ENCODE measurements around the gene ACSM4. TPM values are rescaled to one million over a fixed set of nuclear protein-coding genes. Genes with fewer than 3 reads are reported as not detected.

Gene ACSM4
- total and polyA plus RNA-seq, 2 of the 13 experiments (the other 11 are each of a cell fraction or from before 2014, with no cell fraction given) = not detected

GRCh38 chr12:7362734-7363133 is 58.9 kb downstream of the ACSM4 start:
- no peak for FAIRE-seq
- WGBS (ENCODE audit: low lambda C conversion rate) = 59% methylated on average over 3 of the region's 3 CpGs
- no peaks in the 10 kb centered on the region for H3K79me2 ChIP-seq (ENCODE audit: insufficient read depth, low read length)
- H3K4me3 ChIP-seq (replicated peaks in 1 of 3; ENCODE audit: insufficient read depth in 1 of 3, low read depth in 2 of 3, low read length in 3 of 3) = no peak overlapping the region
- no TSS peak for BruUV-seq (replicated peaks)
- ChIA-PET POLR2A (no interaction called here), CTCF (ENCODE audit: low intra/inter-chr PET ratio, low total read pairs) (no interaction called here)
- H3K27me3 ChIP-seq (ENCODE audit: control insufficient read depth in 1 of 2, insufficient read depth in 2 of 2, low read length in 2 of 2) = no peaks in the 10 kb centered on the region
- in situ Hi-C loops (cut with HindIII; ENCODE audit: extremely low pct_ligation_motif_present, low pct_unique_long_range_greater_than_20kb) (no loop called here), intact Hi-C loops (cut with micrococcal nuclease; ENCODE audit: unreplicated experiment) (no loop called here)
- no peak overlapping the region for H2AFZ ChIP-seq (ENCODE audit: low read length)
- no peak overlapping the region for H3K27ac ChIP-seq (ENCODE audit: extremely low read length, insufficient read depth, low read length)
- DNase-seq (ENCODE audit: low spot score) = no peak
- ATAC-seq = no peak
- no peaks in the 10 kb centered on the region for H3K9me3 ChIP-seq (ENCODE audit: low read length)
- H3K4me2 ChIP-seq (ENCODE audit: low read depth, low read length) = no peak overlapping the region
- TF ChIP-seq MTERF4 (CRISPR knock-in tag; IDR thresholded peaks at IDR 0.05) (no peak), ZNF629 (CRISPR knock-in tag; conservative IDR thresholded peaks at IDR 0.05) (no peak), ASH2L (IDR thresholded peaks at IDR 0.05; ENCODE audit: insufficient read length, low read depth, low read length) (no peak), FUBP1 (CRISPR knock-in tag; IDR thresholded peaks at IDR 0.05; ENCODE audit: borderline replicate concordance) (no peak), ZMYM3 (CRISPR knock-in tag; IDR thresholded peaks at IDR 0.05) (no peak), ZFY (CRISPR knock-in tag; IDR thresholded peaks at IDR 0.05) (no peak), ZBTB46 (CRISPR knock-in tag; IDR thresholded peaks at IDR 0.05; ENCODE audit: borderline replicate concordance) (no peak), ATF2 (CRISPR knock-in tag; IDR thresholded peaks at IDR 0.05) (no peak), SMARCE1 (IDR thresholded peaks at IDR 0.05; ENCODE audit: borderline replicate concordance) (no peak), GPN1 (CRISPR knock-in tag; IDR thresholded peaks at IDR 0.05; ENCODE audit: borderline replicate concordance) (no peak), STAT6 (CRISPR knock-in tag; IDR thresholded peaks at IDR 0.05; ENCODE audit: borderline replicate concordance) (no peak), ZNF350 (CRISPR knock-in tag; IDR thresholded peaks at IDR 0.05; ENCODE audit: borderline replicate concordance, low read depth) (no peak), RORA (CRISPR knock-in tag; IDR thresholded peaks at IDR 0.05) (no peak)
- no peak overlapping the region for H3K9ac ChIP-seq (ENCODE audit: insufficient read depth, low read depth, low read length)
- no peaks in the 10 kb centered on the region for H3K36me3 ChIP-seq (replicated peaks in 1 of 2; ENCODE audit: control insufficient read depth in 1 of 2, insufficient read depth in 2 of 2, low read length in 2 of 2)
- H3K4me1 ChIP-seq (ENCODE audit: insufficient read depth, low read length) = no peaks in the 10 kb centered on the region
- no peaks in the 10 kb centered on the region for H4K20me1 ChIP-seq (ENCODE audit: insufficient read depth, low read length)

Data from HepG2 (cell line).